Head of caudate nucleus (tissue), 42 donors: ENCODE results near the gene SNAP23.

Experiments
- DNase-seq, 42 donors: peaks; one replicate each; pipeline versions ENCODE4 v3.0.0 to v3.0.0-alpha.2; 2020 to 2021; ENCODE audit warnings: mixed read lengths in 7 of 42
- intact Hi-C: fragments of 100-400 bp; cut with DNase I; formaldehyde crosslinking; loops from one replicate; pipeline ENCODE4 v1.15.0; 2022

The SNAP23 gene

DNA sequence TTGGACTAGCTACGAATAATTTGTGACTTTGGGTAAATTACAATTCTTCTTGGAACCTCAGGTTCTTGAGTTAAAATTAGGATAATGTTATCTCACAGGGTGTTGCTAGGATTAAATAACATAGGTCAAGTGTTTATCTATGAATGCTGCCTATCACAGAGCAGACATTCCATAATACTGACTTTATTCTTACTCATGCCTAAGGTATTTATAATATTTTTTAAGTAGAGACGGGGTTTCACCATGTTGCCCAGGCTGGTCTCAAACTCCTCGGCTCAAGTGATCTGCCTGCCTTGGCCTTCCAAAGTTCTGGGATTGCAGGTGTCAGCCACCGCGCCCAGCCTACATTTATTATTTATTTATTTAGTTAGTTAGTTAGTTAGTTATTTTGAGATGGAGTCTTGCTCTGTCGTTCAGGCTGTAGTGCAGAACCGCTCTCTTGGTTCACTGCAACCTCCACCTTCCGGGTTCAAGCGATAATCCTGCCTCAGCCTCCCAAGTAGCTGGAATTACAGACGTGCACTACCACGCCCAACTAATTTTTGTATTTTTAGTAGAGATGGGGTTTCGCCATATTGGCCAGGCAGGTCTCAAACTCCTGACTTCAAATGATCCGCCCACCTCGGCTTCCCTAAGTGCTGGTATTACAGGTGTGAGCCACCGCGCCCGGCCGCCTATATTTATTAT is 3.8 kb upstream of the SNAP23 start:
- intact Hi-C loops: loop anchor here (10.0 kb wide), 1 partner anchor 53 kb away; the partner anchor contains the start of genes HAUS2 and LRRC57
- DNase-seq: no peak

DNA sequence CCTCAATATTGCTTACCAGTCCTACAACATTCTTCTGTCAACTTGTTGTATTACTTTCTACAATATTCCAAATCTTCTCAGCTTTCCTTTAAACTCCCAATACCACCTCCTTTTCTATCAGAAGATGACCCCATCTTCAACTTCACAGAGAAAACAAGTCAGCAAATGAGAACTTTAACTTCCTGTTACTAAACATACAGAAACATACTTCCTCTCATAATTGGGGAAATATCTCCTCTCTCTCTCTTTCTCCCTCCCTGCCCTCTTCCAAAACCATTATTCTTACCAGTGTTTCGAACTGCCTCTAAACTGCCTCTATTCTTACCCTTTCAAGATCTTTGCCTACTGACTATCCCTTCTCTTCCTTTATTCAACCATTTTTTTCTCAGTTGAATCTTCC is 1.8 kb upstream of the SNAP23 start:
- intact Hi-C loops: loop anchor here (10.0 kb wide), 1 partner anchor 51 kb away; the partner anchor contains the start of genes HAUS2 and LRRC57
- DNase-seq: no peak

DNA sequence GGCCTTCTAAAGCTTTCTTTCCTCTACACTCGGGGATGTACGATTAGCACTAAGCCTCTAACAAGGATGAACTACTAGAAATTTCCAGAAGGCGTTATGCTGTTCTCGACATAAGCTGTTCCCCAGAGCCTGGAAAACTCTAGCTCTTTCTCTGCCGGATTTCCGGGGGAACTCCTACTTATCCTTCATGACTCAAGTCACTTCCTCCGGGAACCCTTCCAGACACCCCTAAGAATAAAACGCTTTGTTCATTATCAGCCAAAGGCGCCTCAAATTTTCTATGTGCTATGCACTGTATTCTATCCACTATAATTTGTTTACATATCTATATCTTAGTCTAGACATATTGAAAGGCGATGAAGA is 455 bp upstream of the SNAP23 start:
- intact Hi-C loops: loop anchor here (5.0 to 10.0 kb wide), 2 partner anchors 50 to 82 kb away; partner anchors contain the start of genes HAUS2, LRRC57 and STARD9
- DNase-seq: peak in 41 of 42 donors; percentile 16 to 90 (median 71)

DNA sequence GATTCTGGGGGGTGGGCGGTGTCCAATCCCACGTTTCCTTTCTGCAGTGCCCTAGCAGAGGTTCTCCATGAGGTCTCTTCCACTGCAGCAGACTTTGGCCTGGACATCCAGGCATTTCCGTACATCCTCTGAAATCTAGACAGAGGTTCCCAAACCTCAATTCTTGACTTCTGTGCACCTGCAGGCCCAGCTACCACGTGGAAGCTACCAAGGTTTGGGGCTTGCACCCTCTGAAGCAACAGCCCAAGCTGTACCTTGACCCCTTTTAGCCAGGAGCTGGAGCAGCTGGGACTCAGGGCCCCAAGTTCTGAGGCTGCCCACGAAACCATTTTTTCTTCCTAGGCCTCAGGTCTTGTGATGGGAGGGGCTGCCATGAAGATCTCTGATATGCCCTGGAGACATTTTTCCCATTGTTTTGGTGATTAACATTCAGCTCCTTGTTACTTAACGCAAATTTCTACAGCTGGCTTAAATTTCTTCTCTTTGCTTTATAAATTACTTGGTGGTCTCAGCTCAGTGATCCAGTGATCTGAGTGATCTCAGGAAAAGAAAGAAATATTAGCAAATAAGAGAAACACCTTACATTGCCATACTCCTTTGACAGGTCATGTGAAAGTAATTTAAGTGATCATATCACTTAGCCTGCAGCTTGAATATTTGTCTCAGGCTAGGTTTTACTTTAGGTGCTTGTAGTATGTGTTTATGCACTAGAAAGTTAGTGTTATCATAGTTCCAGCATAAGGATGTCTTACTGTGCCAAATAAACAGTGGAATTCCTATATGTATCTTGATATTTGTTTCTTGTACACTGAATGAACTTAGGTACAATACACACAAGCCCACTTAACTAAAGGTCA is 3.0 kb downstream of the SNAP23 start:
- no peak for DNase-seq
- intact Hi-C loops: loop anchor here (5.0 to 10.0 kb wide), 2 partner anchors 46 to 79 kb away; partner anchors contain the start of genes HAUS2, LRRC57 and STARD9

DNA sequence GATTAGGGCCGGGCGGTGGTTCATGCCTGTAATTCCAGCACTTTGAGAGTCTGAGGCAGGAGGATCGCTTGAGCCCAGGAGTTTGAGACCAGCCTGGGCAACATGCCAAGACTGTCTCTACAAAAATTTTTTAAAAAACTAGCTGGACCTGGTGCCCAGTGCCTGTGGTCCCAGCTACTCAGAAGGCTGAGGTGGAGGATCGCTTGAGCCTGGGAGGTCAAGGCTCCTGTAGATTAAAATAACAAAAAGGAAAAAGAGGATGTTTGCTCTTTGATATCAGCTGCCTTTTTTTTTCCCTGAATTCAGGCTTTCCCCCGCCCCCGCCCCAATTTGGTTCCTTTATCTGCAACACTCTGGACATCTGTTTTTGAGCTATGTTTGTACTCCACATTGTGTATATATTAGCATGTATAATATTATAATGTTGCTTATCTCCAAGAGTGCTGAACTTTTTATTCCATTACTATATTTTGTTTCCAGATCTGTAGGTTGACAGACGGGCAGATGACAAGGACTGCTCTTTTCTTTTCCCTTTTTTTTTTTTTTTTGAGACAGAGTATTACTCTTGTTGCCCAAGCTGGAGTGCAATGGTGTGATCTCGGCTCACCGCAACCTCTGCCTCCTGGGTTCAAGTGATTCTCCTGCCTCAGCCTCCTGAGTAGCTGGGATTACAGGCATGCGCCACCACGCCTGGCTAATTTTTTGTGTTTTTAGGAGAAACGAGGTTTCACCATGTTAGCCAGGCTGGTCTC is 4.6 kb downstream of the SNAP23 start:
- intact Hi-C loops: loop anchor here (5.0 to 10.0 kb wide), 2 partner anchors 45 to 77 kb away; partner anchors contain the start of genes HAUS2, LRRC57 and STARD9
- DNase-seq: no peak

DNA sequence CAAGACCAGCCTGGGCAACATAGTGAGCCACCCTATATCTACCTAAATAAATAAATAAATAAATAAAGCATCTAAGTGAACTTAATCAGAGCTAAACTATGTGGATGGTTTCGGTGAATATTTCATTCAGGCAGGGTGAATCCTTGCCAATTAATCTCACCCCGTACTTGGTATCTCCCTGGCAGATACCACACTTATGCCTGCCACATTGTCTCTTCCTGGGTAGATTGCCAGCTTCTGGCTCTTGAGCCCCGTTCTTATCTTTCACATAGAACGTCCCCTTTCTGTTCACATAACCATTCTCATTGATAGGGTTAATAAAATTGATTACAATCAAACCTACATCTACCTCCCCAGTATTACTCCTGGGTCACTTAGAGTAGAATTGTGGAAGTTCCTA is 7.0 kb downstream of the SNAP23 start:
- intact Hi-C loops: no loop called here
- no peak for DNase-seq

DNA sequence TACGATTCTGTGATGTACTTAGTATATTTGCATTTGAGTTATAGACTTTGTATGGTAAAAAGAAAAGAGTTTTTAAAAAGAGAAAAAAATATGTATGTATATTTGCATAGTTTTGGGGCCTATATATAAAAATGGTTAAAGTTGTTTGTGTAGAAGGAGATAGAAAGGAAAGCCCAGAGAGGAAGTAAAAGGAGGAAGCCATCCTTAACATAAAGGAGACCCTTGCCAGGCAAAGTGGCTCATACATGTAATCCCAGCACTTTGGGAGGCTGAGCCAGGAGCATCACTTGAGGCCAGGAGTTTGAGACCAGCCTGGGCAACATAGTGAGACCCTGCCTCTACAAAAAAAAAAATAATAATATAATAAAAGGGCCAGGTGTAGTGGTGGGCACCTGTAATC is 8.4 kb downstream of the SNAP23 start:
- no peak for DNase-seq
- intact Hi-C loops: no loop called here

DNA sequence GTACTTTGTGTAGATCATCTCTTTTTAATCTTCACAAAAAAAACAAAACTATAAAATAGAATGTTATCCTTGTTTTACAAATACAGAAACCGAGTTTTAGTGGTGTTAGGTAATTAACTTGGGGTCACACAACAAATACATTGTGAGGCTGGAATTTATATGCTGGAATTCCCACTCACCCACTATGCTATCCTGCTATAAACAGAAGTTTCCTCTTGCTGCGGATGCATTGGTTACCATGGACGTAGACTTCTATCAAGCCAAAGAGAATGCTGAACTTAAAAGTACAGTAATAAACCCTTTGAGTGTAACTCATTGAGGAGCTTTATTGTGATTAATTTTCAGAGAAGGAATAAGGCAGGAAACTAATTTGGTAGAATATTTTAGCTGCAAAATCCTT is 9.2 kb downstream of the SNAP23 start:
- intact Hi-C loops: no loop called here

DNA sequence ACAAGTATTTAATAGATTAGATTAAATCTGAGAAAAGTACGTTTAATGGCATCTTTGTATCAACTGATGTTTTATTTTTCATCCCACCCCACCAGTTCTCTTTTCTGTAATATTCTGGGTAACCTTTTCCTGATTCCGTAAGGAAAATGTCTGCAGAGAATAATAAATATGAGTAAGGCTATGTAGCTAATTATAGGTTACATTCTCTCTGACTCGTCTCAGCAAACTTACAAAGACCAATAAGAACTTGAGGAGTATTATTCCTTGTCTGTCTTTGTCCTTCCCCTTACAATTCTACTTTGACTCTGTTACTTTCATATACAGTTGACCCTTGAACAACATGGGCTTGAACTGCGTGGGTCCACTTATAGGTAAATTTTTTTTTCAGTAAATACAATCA is 12.1 kb downstream of the SNAP23 start:
- no peak for DNase-seq
- intact Hi-C loops: no loop called here

More for the DNA sequence above, 9.2 kb downstream of the SNAP23 start:
- no peak for DNase-seq

DNA sequence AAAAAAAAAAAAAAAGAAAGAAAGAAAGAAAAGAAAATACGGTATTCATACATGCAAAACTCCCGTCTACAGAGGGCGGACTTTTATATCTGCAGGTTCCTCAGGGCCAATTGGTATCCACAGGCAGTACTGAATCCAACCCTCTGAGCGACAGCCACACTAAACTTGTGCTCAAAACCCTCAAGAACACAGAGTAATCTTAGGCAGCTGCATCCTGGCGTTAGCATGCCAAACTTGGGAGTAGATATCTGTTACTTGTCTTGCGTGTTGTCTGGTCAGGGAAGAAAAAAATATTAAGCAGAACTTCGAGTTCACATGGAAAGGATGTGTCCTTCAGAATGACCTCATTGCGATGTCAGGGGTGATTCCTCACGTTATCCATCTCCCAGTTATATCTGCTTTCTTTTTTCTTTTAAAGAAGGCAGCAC is 12.8 kb downstream of the SNAP23 start:
- DNase-seq: no peak
- intact Hi-C loops: no loop called here

DNA sequence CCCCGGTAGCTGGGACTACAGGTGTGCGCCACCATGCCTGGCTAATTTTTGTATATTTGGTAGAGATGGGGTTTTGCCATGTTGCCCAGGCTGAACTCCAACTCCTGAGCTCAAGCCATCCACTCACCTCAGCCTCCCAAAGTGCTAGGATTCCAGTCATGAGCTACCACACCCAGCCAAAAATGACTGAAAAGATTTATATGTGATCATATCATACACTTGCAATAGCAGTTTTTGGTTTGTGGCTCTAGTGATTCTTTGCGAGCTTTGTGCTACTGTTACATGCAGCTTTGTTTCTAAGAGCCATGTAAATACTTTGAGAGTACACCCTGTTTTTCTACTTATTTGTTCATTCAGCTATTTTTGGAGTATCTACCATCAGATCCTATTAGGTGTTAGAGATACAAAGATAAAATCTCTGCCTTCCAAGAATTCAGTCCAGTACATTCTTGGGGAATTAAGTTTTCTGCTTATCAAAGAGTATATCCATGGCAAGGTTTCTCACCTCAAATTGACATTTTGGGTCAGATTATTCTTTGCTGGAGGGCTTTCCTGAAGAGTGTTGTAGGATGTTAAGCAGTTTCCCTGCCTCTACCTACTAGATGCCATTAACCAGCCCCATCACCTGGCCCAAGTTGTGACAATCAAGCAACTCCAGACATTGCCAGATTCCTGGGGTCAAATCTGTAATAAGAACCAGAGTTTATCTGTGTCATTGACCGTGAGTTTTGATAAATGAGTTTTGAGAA is 15.0 kb downstream of the SNAP23 start:
- no peak for DNase-seq
- intact Hi-C loops: no loop called here

DNA sequence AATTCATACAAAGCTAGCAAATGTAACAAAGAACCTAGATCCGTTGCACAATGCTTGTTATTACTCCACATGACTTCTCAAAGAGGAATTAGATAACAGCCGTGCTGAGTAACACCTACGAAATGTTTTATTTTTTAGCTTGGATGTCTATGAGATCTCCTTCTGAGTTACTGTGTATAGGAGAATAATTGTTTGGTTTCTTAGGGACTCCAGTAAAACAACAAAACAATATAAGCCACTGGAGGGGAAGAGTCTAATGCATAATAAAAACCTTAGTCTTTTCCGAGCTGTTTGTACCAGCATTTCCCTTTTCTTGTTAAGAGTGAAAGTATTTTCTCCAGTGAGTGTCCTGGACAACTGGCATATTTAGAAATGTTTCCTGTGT is 15.6 kb downstream of the SNAP23 start:
- intact Hi-C loops: no loop called here
- no peak for DNase-seq

DNA sequence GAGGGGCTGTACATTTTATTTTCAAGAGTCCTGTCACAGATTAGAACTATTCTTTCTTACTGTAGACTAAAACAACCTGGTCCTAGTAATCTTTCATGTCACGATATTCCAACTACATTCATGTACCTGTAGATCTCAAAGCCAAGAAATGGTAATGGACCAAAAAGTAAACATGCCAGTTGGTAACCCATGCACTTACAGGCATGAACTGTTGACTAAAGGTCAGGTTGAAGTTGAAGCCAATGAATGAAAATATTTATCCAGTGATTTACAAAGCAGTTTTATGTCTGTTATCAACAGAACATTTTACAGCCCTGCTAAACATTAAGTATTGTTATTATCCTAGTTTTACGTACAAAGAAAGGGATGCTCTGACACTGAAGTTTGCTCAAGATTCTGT is 27.9 kb downstream of the SNAP23 start:
- no peak for DNase-seq
- intact Hi-C loops: no loop called here

DNA sequence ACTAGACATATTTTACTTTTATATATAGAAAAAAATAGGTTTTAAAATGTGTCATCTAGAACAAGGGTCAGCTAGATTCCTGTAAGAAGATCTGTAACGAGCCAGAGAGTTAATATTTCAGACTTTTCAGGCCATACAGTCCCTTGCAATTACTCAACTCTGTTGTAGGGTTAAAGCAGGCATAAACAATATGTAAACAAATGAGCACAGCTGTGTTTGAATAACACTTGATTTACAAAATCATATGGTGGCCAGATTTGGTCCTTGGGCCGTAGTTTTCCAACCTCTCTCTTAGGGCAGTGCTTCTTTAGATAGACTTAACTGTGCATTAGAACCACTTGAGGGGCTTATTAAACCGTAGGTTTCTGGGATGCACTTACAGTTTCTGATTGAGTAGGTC is 33.5 kb downstream of the SNAP23 start:
- intact Hi-C loops: no loop called here
- no peak for DNase-seq

DNA sequence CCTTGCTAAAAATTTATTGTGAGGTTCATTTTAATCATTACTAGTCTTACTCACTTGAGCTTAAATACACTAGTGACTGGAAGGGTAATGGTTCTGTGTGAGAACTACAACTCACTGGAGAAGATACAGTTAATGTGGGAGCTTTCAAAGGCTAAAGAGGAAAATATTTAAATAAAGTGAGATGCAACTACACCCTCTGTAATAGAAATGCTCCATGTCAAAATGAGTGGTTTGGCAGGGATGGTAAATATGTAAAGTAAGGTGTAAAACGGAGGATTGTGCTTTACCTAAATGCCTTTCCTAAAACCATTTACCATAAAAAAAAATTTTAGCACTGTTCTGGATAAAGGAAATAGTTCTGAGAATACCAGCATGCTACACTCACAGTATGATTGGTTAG is 37.8 kb downstream of the SNAP23 start:
- intact Hi-C loops: no loop called here
- no peak for DNase-seq

DNA sequence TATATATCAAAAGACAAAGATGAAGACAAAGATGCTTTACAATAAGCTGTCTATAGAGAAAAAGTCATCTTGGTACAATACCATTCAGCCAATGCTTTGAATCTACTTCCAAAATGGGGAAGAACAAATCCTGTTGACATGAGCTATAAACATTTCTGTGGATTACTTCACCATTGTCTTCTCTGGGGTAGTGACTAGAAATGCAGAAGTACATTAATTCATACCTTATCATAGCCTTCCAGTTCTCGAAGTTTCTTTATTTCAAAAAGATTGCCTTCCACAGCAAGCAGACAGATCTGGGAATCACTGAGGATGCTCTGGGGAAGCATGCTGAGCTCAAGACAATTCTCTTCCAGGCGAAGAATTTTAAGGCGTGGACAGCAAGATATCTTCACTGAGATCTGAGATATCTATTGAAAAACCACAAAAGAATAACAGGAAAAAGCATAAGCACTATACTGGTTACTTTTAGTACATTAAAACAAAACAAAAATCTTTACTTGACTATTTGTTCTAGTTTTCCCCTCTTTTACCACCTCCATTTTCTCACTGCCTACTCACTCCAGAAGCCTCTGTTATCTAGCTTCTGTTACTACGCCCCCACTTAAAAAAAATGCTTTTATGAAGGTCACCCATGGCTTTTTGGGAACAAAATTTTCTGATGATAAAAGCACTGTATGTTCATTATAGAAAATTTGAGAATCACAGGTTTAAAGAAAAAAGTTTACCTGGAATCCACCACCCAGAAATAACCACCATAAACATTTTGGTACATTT is 49.6 kb downstream of the SNAP23 start:
- DNase-seq: no peak
- intact Hi-C loops: loop anchor here (10.0 kb wide), 1 partner anchor 50 kb away; the partner anchor contains the start of genes SNAP23 and ZNF106

DNA sequence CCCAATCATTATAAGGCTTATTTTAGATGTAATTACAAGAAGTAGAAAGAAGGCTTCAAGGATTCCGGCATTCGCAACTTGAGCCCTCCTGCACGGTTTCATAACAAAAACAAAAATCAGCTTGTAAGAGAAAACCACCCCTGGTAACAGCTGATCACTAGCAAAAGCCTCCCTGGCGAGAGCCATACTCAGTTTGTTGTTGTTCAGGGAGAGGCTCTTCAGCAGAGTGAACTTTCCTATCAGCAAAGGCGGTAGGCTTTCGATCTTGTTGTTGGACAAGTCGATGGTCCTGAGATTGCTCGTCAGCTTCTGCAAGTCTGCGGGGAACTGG is 52.4 kb downstream of the SNAP23 start:
- intact Hi-C loops: loop anchor here (10.0 kb wide), 1 partner anchor 53 kb away; the partner anchor contains the start of genes SNAP23 and ZNF106
- peak in 1 of 42 donors; percentile 23 for DNase-seq
